Measurements from ENCODE around the gene SLC6A3.

SLC6A3 gene

DNA sequence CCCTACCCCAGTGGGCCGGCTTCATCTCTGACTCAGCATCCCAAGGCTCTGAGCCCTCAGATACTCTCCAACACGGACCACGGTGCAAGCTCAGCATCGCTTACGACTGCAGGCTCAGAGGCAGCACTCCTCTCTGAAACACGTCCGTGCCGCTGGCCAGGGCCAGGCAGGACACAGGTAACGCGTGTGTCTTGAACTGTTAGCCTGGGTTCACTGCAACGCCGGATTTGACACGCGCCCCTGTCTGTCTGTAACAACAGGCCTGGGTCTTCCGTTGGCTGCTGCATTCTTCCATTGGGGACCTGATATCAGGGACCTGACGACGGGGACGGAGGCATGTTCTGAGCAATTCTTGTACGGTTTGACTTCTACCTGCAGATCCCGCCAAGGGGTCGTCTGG is 6.4 kb downstream of the SLC6A3 start:
- Histone ChIP-seq H2AK5ac (ENCODE audit: low read length) (no peak overlapping the region), H3K79me2 (ENCODE audit: control insufficient read depth, insufficient read depth, low read length) (no peaks in the 10 kb centered on the region), H3K23ac (ENCODE audit: low read length) (no peak overlapping the region), H2BK5ac (ENCODE audit: low read length) (no peak overlapping the region), H2BK120ac (ENCODE audit: low read depth, low read length) (no peak overlapping the region), H3K36me3 (ENCODE audit: control insufficient read depth, insufficient read depth, low read length) (no peaks in the 10 kb centered on the region), H3K56ac (ENCODE audit: low read length) (no peak overlapping the region), H3K4me1 (ENCODE audit: control insufficient read depth, low read depth, low read length) (no peaks in the 10 kb centered on the region), H4K5ac (ENCODE audit: low read length) (no peak overlapping the region), H3K4me2 (ENCODE audit: low read length) (no peak overlapping the region), H3K27me3 (ENCODE audit: insufficient read depth, low read length, poor library complexity) (peaks cover 5% of the 10 kb centered on the region), H3K9ac (ENCODE audit: low read length) (no peak overlapping the region), H2BK15ac (replicated peaks; ENCODE audit: low read depth) (no peak overlapping the region), H3K27ac (ENCODE audit: low read depth, low read length) (no peak overlapping the region), H3K79me1 (ENCODE audit: low read length) (no peaks in the 10 kb centered on the region), H3K4me3 (ENCODE audit: low read length) (no peak overlapping the region), H3K4ac (ENCODE audit: low read depth, low read length) (no peak overlapping the region), H3K18ac (ENCODE audit: low read length) (no peak overlapping the region), H4K8ac (ENCODE audit: low read depth, low read length) (no peak overlapping the region)
- no peak for DNase-seq
- no CpG with 5 or more reads among the region's 21 CpGs for WGBS (ENCODE audit: extremely low coverage, insufficient coverage, low lambda C conversion rate)

DNA sequence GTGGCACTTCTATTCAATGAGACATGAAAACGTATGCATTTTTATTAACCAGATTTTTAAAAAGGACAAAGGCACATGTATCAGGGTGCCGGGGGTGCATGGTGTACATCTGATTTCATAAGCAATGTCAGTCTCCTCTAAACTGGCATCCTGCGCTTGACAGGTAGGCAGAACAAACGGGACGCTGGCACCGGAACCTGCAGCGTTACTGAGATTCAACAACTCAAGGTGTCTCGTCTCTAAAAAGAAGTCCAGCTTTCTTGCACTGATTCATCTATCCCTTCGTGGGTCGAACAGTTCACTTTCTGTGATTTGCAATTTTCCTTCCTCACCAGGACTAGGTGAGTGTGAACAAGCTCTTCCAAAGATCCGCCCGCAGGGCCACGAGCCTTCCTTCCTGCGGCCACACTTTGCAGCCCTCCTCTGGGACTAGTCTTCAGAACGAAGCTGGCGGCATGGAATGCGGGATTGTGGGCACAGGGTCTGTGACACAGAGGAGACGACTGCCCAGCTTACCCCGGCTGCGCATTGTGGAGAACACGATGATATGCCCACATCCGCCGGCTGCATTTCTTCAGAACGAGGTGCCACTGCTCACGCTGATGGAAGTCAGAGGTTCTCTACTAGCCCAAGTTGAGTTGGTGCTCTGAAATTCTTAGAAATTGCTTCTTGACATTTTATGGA is 7.2 kb downstream of the SLC6A3 start:
- no peak overlapping the region for H4K8ac ChIP-seq (ENCODE audit: low read depth, low read length)
- H2AK5ac ChIP-seq (ENCODE audit: low read length): no peak overlapping the region
- no CpG with 5 or more reads among the region's 25 CpGs for WGBS (ENCODE audit: extremely low coverage, insufficient coverage, low lambda C conversion rate)
- H3K79me1 ChIP-seq (ENCODE audit: low read length): no peaks in the 10 kb centered on the region
- no peak for DNase-seq
- no peak overlapping the region for H3K4me3 ChIP-seq (ENCODE audit: low read length)
- no peak overlapping the region for H4K5ac ChIP-seq (ENCODE audit: low read length)
- H3K27me3 ChIP-seq (ENCODE audit: insufficient read depth, low read length, poor library complexity): peaks cover under 1% of the 10 kb centered on the region
- H3K4me2 ChIP-seq (ENCODE audit: low read length): no peak overlapping the region
- H2BK120ac ChIP-seq (ENCODE audit: low read depth, low read length): no peak overlapping the region
- H3K27ac ChIP-seq (ENCODE audit: low read depth, low read length): no peak overlapping the region
- no peak overlapping the region for H2BK5ac ChIP-seq (ENCODE audit: low read length)
- H3K56ac ChIP-seq (ENCODE audit: low read length): no peak overlapping the region
- H3K9ac ChIP-seq (ENCODE audit: low read length): no peak overlapping the region
- no peak overlapping the region for H3K4ac ChIP-seq (ENCODE audit: low read depth, low read length)
- H3K79me2 ChIP-seq (ENCODE audit: control insufficient read depth, insufficient read depth, low read length): no peaks in the 10 kb centered on the region
- H3K18ac ChIP-seq (ENCODE audit: low read length): no peak overlapping the region
- no peak overlapping the region for H2BK15ac ChIP-seq (replicated peaks; ENCODE audit: low read depth)
- H3K36me3 ChIP-seq (ENCODE audit: control insufficient read depth, insufficient read depth, low read length): no peaks in the 10 kb centered on the region
- no peaks in the 10 kb centered on the region for H3K4me1 ChIP-seq (ENCODE audit: control insufficient read depth, low read depth, low read length)
- H3K23ac ChIP-seq (ENCODE audit: low read length): no peak overlapping the region

DNA sequence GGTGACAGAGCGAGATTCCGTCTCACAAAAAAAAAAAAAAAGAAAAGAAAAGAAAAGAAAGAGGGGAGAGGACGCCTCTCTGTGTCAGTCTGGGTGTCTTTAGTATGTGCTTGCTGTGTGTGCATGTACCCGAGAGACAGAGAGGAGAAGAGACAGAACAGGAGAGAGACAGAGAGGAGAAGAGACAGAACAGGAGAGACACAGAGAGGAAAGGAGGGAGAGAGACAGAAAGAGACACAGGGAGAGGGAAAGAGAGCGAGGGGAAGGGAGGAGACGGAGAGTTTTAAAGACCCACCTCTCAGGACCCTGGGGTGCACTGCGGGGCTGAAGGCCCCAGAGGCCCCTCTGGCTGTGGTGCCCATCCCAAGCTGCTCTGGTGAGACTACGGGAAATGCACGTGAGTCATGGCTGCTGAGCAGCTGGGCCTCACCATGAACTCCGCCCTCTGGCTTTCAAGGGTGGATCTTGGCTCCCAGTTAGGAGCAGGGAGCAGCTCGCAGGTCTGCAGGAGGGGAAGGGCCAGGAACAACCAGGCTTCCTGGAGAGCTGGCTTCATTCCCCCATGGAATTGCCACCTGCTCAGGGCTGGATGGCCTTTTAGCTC is 7.9 kb downstream of the SLC6A3 start:
- no peak overlapping the region for H3K4me3 ChIP-seq (ENCODE audit: low read length)
- H3K79me2 ChIP-seq (ENCODE audit: control insufficient read depth, insufficient read depth, low read length): no peaks in the 10 kb centered on the region
- H3K18ac ChIP-seq (ENCODE audit: low read length): no peak overlapping the region
- H4K5ac ChIP-seq (ENCODE audit: low read length): no peak overlapping the region
- H2BK15ac ChIP-seq (replicated peaks; ENCODE audit: low read depth): no peak overlapping the region
- no peak overlapping the region for H2BK5ac ChIP-seq (ENCODE audit: low read length)
- DNase-seq: peak; percentile 58
- no peak overlapping the region for H3K27ac ChIP-seq (ENCODE audit: low read depth, low read length)
- no peak overlapping the region for H3K23ac ChIP-seq (ENCODE audit: low read length)
- no peak overlapping the region for H3K4me2 ChIP-seq (ENCODE audit: low read length)
- H3K79me1 ChIP-seq (ENCODE audit: low read length): no peaks in the 10 kb centered on the region
- H2BK120ac ChIP-seq (ENCODE audit: low read depth, low read length): no peak overlapping the region
- WGBS (ENCODE audit: extremely low coverage, insufficient coverage, low lambda C conversion rate): no CpG with 5 or more reads among the region's 11 CpGs
- H4K8ac ChIP-seq (ENCODE audit: low read depth, low read length): no peak overlapping the region
- H3K56ac ChIP-seq (ENCODE audit: low read length): no peak overlapping the region
- no peak overlapping the region for H3K4ac ChIP-seq (ENCODE audit: low read depth, low read length)
- no peaks in the 10 kb centered on the region for H3K27me3 ChIP-seq (ENCODE audit: insufficient read depth, low read length, poor library complexity)
- H3K36me3 ChIP-seq (ENCODE audit: control insufficient read depth, insufficient read depth, low read length): no peaks in the 10 kb centered on the region
- H3K9ac ChIP-seq (ENCODE audit: low read length): no peak overlapping the region
- H3K4me1 ChIP-seq (ENCODE audit: control insufficient read depth, low read depth, low read length): no peaks in the 10 kb centered on the region
- no peak overlapping the region for H2AK5ac ChIP-seq (ENCODE audit: low read length)

DNA sequence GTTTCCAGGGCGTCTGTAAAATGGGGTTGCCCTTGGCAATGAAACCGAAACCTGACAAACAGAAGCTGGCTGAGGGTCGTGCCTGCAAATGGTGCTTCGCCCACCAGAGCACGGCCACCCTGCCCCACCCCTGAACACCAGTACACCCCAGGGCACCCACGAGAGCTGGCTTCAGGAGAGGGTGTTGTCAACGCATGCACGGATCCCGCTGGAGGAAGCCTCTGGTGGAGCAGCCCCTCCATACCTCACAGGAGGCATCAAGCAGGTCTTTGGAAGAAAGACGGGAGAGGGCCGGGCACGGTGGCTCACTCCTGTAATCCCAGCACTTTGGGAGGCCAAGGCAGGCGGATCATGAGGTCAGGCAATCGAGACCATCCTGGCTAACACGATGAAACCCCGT is 8.6 kb downstream of the SLC6A3 start:
- no peaks in the 10 kb centered on the region for H3K27me3 ChIP-seq (ENCODE audit: insufficient read depth, low read length, poor library complexity)
- H3K23ac ChIP-seq (ENCODE audit: low read length): no peak overlapping the region
- no peak for DNase-seq
- H3K4me2 ChIP-seq (ENCODE audit: low read length): no peak overlapping the region
- H4K8ac ChIP-seq (ENCODE audit: low read depth, low read length): no peak overlapping the region
- H3K56ac ChIP-seq (ENCODE audit: low read length): no peak overlapping the region
- H3K4ac ChIP-seq (ENCODE audit: low read depth, low read length): no peak overlapping the region
- H2BK5ac ChIP-seq (ENCODE audit: low read length): no peak overlapping the region
- H3K4me3 ChIP-seq (ENCODE audit: low read length): no peak overlapping the region
- H2BK15ac ChIP-seq (replicated peaks; ENCODE audit: low read depth): no peak overlapping the region
- H3K27ac ChIP-seq (ENCODE audit: low read depth, low read length): no peak overlapping the region
- no peaks in the 10 kb centered on the region for H3K4me1 ChIP-seq (ENCODE audit: control insufficient read depth, low read depth, low read length)
- no peak overlapping the region for H4K5ac ChIP-seq (ENCODE audit: low read length)
- no peak overlapping the region for H2BK120ac ChIP-seq (ENCODE audit: low read depth, low read length)
- WGBS (ENCODE audit: extremely low coverage, insufficient coverage, low lambda C conversion rate): no CpG with 5 or more reads among the region's 16 CpGs
- no peak overlapping the region for H3K18ac ChIP-seq (ENCODE audit: low read length)
- H3K9ac ChIP-seq (ENCODE audit: low read length): no peak overlapping the region
- no peaks in the 10 kb centered on the region for H3K36me3 ChIP-seq (ENCODE audit: control insufficient read depth, insufficient read depth, low read length)
- no peaks in the 10 kb centered on the region for H3K79me1 ChIP-seq (ENCODE audit: low read length)
- H2AK5ac ChIP-seq (ENCODE audit: low read length): no peak overlapping the region
- no peaks in the 10 kb centered on the region for H3K79me2 ChIP-seq (ENCODE audit: control insufficient read depth, insufficient read depth, low read length)

DNA sequence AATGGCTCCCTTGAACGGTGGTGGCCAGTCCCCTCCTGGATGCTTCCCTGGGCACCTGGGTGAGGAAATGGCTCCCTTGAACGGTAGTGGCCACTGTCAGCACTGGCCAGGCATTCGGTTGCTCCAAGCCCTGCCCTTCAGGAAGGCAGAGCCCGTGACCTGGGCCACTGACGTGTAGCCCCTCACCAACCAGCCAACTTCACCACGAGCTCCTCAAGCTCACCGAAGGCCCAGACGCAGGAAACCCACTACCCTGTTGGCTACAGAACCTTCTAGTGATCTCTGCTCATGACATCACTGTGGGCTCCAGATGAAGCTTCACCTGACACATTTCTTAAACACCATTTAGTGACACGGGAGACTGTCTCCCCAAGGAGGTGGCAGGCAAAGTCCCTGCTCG is 9.2 kb downstream of the SLC6A3 start:
- H3K23ac ChIP-seq (ENCODE audit: low read length): no peak overlapping the region

DNA sequence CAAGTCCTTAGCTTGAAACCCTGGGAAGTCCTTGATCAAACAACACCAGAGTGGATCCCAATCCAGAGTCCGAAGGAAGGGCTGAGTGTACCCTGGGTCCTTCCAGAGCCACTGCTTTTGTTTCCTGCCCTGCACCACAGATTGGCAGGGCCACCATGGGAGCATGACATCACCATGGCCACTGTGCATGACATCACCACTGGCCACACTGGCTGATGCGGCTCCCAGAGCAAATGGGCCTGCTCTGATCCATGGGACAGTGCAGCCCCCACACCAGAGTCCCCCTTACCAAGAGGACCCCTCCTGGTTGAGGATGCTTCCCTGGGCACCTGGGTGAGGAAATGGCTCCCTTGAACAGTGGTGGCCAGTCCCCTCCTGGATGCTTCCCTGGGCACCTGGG is 9.9 kb downstream of the SLC6A3 start:
- no peaks in the 10 kb centered on the region for H3K4me1 ChIP-seq (ENCODE audit: control insufficient read depth, low read depth, low read length)
- H3K27me3 ChIP-seq (ENCODE audit: insufficient read depth, low read length, poor library complexity): no peaks in the 10 kb centered on the region
- no peak overlapping the region for H3K18ac ChIP-seq (ENCODE audit: low read length)
- H2BK15ac ChIP-seq (replicated peaks; ENCODE audit: low read depth): no peak overlapping the region
- DNase-seq: no peak
- no peak overlapping the region for H3K56ac ChIP-seq (ENCODE audit: low read length)
- no peak overlapping the region for H3K4me2 ChIP-seq (ENCODE audit: low read length)
- H2BK120ac ChIP-seq (ENCODE audit: low read depth, low read length): no peak overlapping the region
- H4K5ac ChIP-seq (ENCODE audit: low read length): no peak overlapping the region
- H3K9ac ChIP-seq (ENCODE audit: low read length): no peak overlapping the region
- no peak overlapping the region for H3K27ac ChIP-seq (ENCODE audit: low read depth, low read length)
- H4K8ac ChIP-seq (ENCODE audit: low read depth, low read length): no peak overlapping the region
- H2BK5ac ChIP-seq (ENCODE audit: low read length): no peak overlapping the region
- no peak overlapping the region for H3K4me3 ChIP-seq (ENCODE audit: low read length)
- H3K23ac ChIP-seq (ENCODE audit: low read length): no peak overlapping the region
- no peaks in the 10 kb centered on the region for H3K79me1 ChIP-seq (ENCODE audit: low read length)
- H3K79me2 ChIP-seq (ENCODE audit: control insufficient read depth, insufficient read depth, low read length): no peaks in the 10 kb centered on the region
- no peak overlapping the region for H2AK5ac ChIP-seq (ENCODE audit: low read length)
- no peaks in the 10 kb centered on the region for H3K36me3 ChIP-seq (ENCODE audit: control insufficient read depth, insufficient read depth, low read length)
- no CpG with 5 or more reads among the region's 2 CpGs for WGBS (ENCODE audit: extremely low coverage, insufficient coverage, low lambda C conversion rate)
- H3K4ac ChIP-seq (ENCODE audit: low read depth, low read length): no peak overlapping the region

More for the DNA sequence above, 9.2 kb downstream of the SLC6A3 start:
- Histone ChIP-seq H3K27me3 (ENCODE audit: insufficient read depth, low read length, poor library complexity) (no peaks in the 10 kb centered on the region), H3K79me2 (ENCODE audit: control insufficient read depth, insufficient read depth, low read length) (no peaks in the 10 kb centered on the region), H3K4ac (ENCODE audit: low read depth, low read length) (no peak overlapping the region), H3K27ac (ENCODE audit: low read depth, low read length) (no peak overlapping the region), H3K56ac (ENCODE audit: low read length) (no peak overlapping the region), H3K9ac (ENCODE audit: low read length) (no peak overlapping the region), H2BK5ac (ENCODE audit: low read length) (no peak overlapping the region), H3K36me3 (ENCODE audit: control insufficient read depth, insufficient read depth, low read length) (no peaks in the 10 kb centered on the region), H3K18ac (ENCODE audit: low read length) (no peak overlapping the region), H4K8ac (ENCODE audit: low read depth, low read length) (no peak overlapping the region), H2BK15ac (replicated peaks; ENCODE audit: low read depth) (no peak overlapping the region), H2AK5ac (ENCODE audit: low read length) (no peak overlapping the region), H3K4me2 (ENCODE audit: low read length) (no peak overlapping the region), H3K79me1 (ENCODE audit: low read length) (no peaks in the 10 kb centered on the region), H3K4me1 (ENCODE audit: control insufficient read depth, low read depth, low read length) (no peaks in the 10 kb centered on the region), H2BK120ac (ENCODE audit: low read depth, low read length) (no peak overlapping the region), H4K5ac (ENCODE audit: low read length) (no peak overlapping the region), H3K4me3 (ENCODE audit: low read length) (no peak overlapping the region)
- DNase-seq: no peak
- WGBS (ENCODE audit: extremely low coverage, insufficient coverage, low lambda C conversion rate): no CpG with 5 or more reads among the region's 10 CpGs

Measured in mesendoderm (in vitro differentiated cells).